DOHH2 (cell line): Measurements from ENCODE around the gene OR2A25.

Source experiments
- CTCF ChIP-seq: fragments of 200-600 bp; sonication (generic); IDR thresholded peaks from one replicate; pipeline ENCODE4 v1.5.1; 2014; ENCODE audit warnings: antibody characterized with exemption, mild to moderate bottlenecking, low read depth, low read length; ENCODE audit not compliant: poor library complexity, severe bottlenecking
- EZH2phosphoT487 ChIP-seq: fragments of 200-600 bp; sonication (generic); IDR thresholded peaks from 2 replicates; pipeline ENCODE4 v1.6.1; 2017; ENCODE audit warnings: borderline replicate concordance, mild to moderate bottlenecking, antibody characterized with exemption, low read length, moderate library complexity, mixed read lengths

GRCh38 chr7:144105211-144105610 is 35.6 kb downstream of the OR2A25 start:
- TF ChIP-seq CTCF = no peak
- TF ChIP-seq EZH2phosphoT487 = no peak
